ENCODE results near the gene LHX5. TPM values are rescaled to one million over a fixed set of nuclear protein-coding genes. Genes with fewer than 3 reads are reported as not detected.

The LHX5 gene
- total RNA-seq, 3 donors from 2014 or later: not detected

DNA sequence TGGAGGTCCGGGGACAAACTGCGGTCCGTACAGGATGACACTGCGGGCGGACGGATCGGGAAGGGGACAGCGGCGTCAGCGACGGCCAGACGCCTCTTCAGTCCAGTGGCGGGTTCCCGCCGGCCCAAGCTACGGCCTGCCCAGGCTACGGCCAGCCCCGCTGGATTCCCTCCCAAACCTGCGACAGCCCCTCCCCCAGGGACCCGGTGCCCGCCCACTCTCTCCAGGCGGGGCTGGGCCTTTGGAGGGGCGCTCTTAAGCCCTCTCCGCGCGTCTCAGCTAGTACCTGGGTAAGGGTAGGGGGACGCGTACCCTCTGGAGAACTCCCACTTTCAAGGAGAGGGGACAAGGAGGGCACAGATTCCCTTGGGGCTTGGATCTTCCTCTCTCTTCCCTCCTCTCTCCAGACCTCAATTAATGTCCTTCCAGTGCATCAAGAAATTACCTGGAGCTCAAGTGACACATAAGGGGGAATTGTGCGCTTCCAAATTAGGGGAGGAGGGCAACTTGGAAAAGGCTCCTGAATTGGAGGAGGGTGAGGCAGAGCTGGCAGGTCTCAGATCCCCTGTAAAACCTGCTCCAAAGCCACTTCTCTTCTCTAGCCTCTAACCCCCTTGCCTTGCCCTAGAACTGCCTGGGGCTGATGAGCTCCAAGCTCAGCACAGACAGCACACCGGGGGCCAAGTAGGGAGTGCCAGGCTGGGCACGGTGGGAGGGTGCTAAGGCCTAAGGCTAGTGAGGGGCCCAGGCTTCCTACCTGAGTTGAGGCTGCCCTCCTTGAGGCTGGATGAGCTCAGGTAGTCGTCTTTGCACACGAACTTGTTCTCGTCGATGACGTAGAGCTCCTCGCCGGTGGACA is 3.1 kb downstream of the LHX5 start:
- Histone ChIP-seq H3K9me3 (no peaks in the 10 kb centered on the region), H3K4me3 (no peak overlapping the region), H3K36me3 (ENCODE audit: low read depth) (no peaks in the 10 kb centered on the region), H3K4me1 (ENCODE audit: low read depth) (peaks cover 12% of the 10 kb centered on the region)
- TF ChIP-seq, protein P1, sequence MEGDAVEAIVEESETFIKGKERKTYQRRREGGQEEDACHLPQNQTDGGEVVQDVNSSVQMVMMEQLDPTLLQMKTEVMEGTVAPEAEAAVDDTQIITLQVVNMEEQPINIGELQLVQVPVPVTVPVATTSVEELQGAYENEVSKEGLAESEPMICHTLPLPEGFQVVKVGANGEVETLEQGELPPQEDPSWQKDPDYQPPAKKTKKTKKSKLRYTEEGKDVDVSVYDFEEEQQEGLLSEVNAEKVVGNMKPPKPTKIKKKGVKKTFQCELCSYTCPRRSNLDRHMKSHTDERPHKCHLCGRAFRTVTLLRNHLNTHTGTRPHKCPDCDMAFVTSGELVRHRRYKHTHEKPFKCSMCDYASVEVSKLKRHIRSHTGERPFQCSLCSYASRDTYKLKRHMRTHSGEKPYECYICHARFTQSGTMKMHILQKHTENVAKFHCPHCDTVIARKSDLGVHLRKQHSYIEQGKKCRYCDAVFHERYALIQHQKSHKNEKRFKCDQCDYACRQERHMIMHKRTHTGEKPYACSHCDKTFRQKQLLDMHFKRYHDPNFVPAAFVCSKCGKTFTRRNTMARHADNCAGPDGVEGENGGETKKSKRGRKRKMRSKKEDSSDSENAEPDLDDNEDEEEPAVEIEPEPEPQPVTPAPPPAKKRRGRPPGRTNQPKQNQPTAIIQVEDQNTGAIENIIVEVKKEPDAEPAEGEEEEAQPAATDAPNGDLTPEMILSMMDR (IDR thresholded peaks at IDR 0.05): no peak
- no peak for DNase-seq
- ATAC-seq: no peak
- intact Hi-C loops (cut with DNase I, micrococcal nuclease): no loop called here

DNA sequence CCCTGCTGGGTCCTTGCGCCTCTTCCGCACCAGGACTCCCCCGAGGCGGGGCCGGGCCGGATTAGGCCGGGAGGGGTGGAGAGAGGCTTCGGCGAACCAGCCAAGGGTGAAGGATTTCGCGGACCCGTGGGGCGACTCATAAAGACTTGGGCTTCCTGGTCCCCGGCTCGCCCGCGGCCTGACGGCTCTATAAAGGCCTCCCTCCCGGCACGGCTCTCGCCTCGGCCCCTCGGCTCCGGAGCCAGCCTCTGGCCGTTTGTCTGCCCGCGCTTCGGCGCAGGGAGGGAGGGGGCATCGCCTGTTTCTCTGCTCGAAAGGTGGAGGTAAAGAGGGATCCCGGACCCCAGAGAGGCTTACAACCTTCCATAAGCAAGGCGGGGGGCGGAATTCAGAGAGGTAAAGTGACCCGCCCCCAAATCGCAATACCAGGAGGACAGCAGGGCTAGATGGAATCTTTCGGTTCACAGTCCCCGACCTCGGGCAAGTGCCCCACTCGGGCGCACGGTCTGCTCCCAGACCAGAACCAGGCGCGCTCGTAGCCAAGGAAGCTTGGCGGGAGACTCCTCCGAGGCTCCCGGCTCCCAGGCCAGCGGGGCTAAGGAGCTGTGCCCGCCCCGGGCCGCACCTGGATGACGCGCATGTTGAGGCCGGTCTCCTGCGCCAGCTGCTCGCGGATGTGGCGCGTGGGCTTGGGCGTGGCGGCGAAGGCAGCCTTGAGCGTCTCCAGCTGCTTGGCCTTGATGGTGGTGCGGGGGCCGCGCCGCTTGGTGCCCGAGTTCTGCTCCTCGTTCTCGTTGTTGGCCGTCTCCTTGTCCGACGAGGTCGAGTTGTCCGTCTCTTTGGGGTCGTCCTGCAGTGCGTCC is 3.9 kb downstream of the LHX5 start:
- peak; percentile 53 for ATAC-seq
- Histone ChIP-seq H3K4me3 (no peak overlapping the region), H3K9me3 (no peaks in the 10 kb centered on the region), H3K4me1 (ENCODE audit: low read depth) (peaks cover 20% of the 10 kb centered on the region), H3K36me3 (ENCODE audit: low read depth) (no peaks in the 10 kb centered on the region)
- intact Hi-C loops (cut with DNase I, micrococcal nuclease): no loop called here
- TF ChIP-seq, protein P1 (IDR thresholded peaks at IDR 0.05): no peak
- DNase-seq: no peak

DNA sequence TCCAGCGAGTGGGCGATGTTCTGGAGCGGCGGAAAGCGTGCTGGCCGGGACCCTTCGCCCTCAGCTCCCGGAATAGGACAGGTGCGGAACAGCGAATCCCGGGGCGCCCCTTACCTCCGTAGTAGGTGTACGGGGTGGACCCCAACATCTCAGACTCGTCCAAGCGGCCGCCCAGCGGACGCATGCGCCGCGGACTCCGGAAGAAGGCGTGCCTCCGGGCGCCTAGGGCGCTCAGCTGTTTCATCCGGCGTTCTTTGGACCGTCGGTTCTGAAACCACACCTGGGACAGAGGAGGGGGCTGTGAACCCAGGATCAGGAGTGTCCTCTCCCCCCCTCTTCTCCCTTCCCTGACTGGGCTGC is 4.5 kb downstream of the LHX5 start:
- H3K36me3 ChIP-seq (ENCODE audit: low read depth): no peaks in the 10 kb centered on the region
- intact Hi-C loops (cut with DNase I, micrococcal nuclease): no loop called here
- peaks cover 21% of the 10 kb centered on the region for H3K4me1 ChIP-seq (ENCODE audit: low read depth)
- no peaks in the 10 kb centered on the region for H3K9me3 ChIP-seq
- TF ChIP-seq, protein P1 (IDR thresholded peaks at IDR 0.05): no peak
- no peak overlapping the region for H3K4me3 ChIP-seq
- ATAC-seq (peak; percentile 8), DNase-seq (no peak)

- ATAC-seq: no peak
- TF ChIP-seq, protein P1 (IDR thresholded peaks at IDR 0.05): no peak
- Histone ChIP-seq H3K36me3 (ENCODE audit: low read depth) (no peaks in the 10 kb centered on the region), H3K9me3 (no peaks in the 10 kb centered on the region), H3K4me1 (ENCODE audit: low read depth) (peaks cover 21% of the 10 kb centered on the region), H3K4me3 (no peak overlapping the region)
- intact Hi-C loops (cut with DNase I, micrococcal nuclease): no loop called here
- DNase-seq: no peak
Measured at GRCh38 chr12:113466454-113467141, 5.1 kb downstream of the LHX5 start.

- TF ChIP-seq, protein P1 (IDR thresholded peaks at IDR 0.05): no peak
- H3K9me3 ChIP-seq: no peaks in the 10 kb centered on the region
- H3K4me3 ChIP-seq: no peak overlapping the region
- ATAC-seq (no peak), DNase-seq (no peak)
- intact Hi-C loops (cut with DNase I, micrococcal nuclease): no loop called here
- H3K36me3 ChIP-seq (ENCODE audit: low read depth): no peaks in the 10 kb centered on the region
- peaks cover 21% of the 10 kb centered on the region for H3K4me1 ChIP-seq (ENCODE audit: low read depth)
Measured at GRCh38 chr12:113465808-113466453, 5.7 kb downstream of the LHX5 start.
